GM23338 (cell line): ENCODE measurements around the gene DOCK1. TPM values are rescaled to one million over a fixed set of nuclear protein-coding genes. Genes with fewer than 3 reads are reported as not detected.

Experiments
- ATAC-seq: fragments of 200-7000 bp; cut with Tn5 transposase; 3 replicates; pipeline ENCODE4 v1.9.1; 2020
- DNase-seq: peaks from one replicate; pipeline ENCODE4 v3.0.0-alpha.2; 2015; ENCODE audit warnings: low spot score
- H2AFZ ChIP-seq: fragments of 200-600 bp; sonication (generic); 2 replicates; pipeline ENCODE4 v1.8.0; 2016; ENCODE audit warnings: antibody characterized with exemption, mild to moderate bottlenecking, moderate library complexity
- H3F3A ChIP-seq: fragments of 200-600 bp; sonication (generic); replicated peaks from 2 replicates; pipeline ENCODE4 v1.8.0; 2017; ENCODE audit warnings: antibody characterized with exemption, mixed run types, low read depth
- H3K27ac ChIP-seq: fragments of 200-600 bp; sonication (generic); 2 replicates; pipeline ENCODE4 v1.6.1; 2016; ENCODE audit warnings: low read depth
- H3K27me3 ChIP-seq: fragments of 200-600 bp; sonication (generic); 2 replicates; pipeline ENCODE4 v1.8.0; 2016; ENCODE audit warnings: mild to moderate bottlenecking, mixed run types, moderate library complexity; ENCODE audit not compliant: insufficient read depth
- H3K36me3 ChIP-seq: fragments of 200-600 bp; sonication (generic); 2 replicates; pipeline ENCODE4 v1.8.0; 2016; ENCODE audit warnings: mild to moderate bottlenecking; ENCODE audit not compliant: insufficient read depth
- H3K4me1 ChIP-seq: fragments of 200-600 bp; sonication (generic); 2 replicates; pipeline ENCODE4 v1.8.0; 2016; ENCODE audit warnings: mild to moderate bottlenecking, moderate library complexity; ENCODE audit not compliant: insufficient read depth
- H3K4me2 ChIP-seq: fragments of 200-600 bp; sonication (generic); 2 replicates; pipeline ENCODE4 v1.7.1; 2017; ENCODE audit warnings: mixed run types
- H3K4me3 ChIP-seq: fragments of 200-600 bp; sonication (generic); 2 replicates; pipeline ENCODE4 v1.6.1; 2016; ENCODE audit warnings: mixed run types
- H3K79me2 ChIP-seq: fragments of 200-600 bp; sonication (generic); replicated peaks from 2 replicates; pipeline ENCODE4 v1.8.0; 2017; ENCODE audit warnings: mild to moderate bottlenecking; ENCODE audit not compliant: insufficient read depth
- H3K9me2 ChIP-seq: fragments of 200-600 bp; sonication (generic); 2 replicates; pipeline ENCODE4 v1.8.0; 2017; ENCODE audit not compliant: insufficient read depth
- H4K20me1 ChIP-seq: fragments of 200-600 bp; sonication (generic); replicated peaks from 2 replicates; pipeline ENCODE4 v1.8.0; 2017; ENCODE audit warnings: mild to moderate bottlenecking; ENCODE audit not compliant: insufficient read depth
- H3K27ac Mint-ChIP-seq: 2 replicates; pipeline ENCODE4 v1.8.0; 2020; ENCODE audit warnings: inconsistent platforms, mild to moderate bottlenecking, moderate library complexity, mixed read lengths
- H3K27me3 Mint-ChIP-seq: 3 replicates; pipeline ENCODE4 v1.8.0; 2022; ENCODE audit warnings: low read depth, mild to moderate bottlenecking, moderate library complexity, mixed read lengths, inconsistent platforms; ENCODE audit not compliant: insufficient read depth, poor library complexity
- H3K36me3 Mint-ChIP-seq: 3 replicates; pipeline ENCODE4 v1.8.0; 2021; ENCODE audit warnings: low read depth, mild to moderate bottlenecking, inconsistent platforms, moderate library complexity, mixed read lengths
- H3K4me1 Mint-ChIP-seq: 3 replicates; pipeline ENCODE4 v1.8.0; 2020; ENCODE audit warnings: mild to moderate bottlenecking, inconsistent platforms, mixed read lengths
- H3K4me3 Mint-ChIP-seq: 3 replicates; pipeline ENCODE4 v1.8.0; 2021; ENCODE audit warnings: moderate library complexity, mild to moderate bottlenecking, inconsistent platforms, mixed read lengths
- H3K9me3 Mint-ChIP-seq: 3 replicates; pipeline ENCODE4 v1.8.0; 2020; ENCODE audit warnings: moderate library complexity, mild to moderate bottlenecking, inconsistent platforms, mixed read lengths
- EZH2phosphoT487 ChIP-seq: fragments of 200-600 bp; sonication (generic); IDR thresholded peaks from one replicate; pipeline ENCODE4 v1.8.1; 2018; ENCODE audit warnings: antibody characterized with exemption; ENCODE audit not compliant: unreplicated experiment
- JUNB ChIP-seq: IDR thresholded peaks from one replicate; pipeline ENCODE4 v1.6.1; 2016; ENCODE audit warnings: antibody characterized with exemption; ENCODE audit not compliant: unreplicated experiment
- POLR2AphosphoS5 ChIP-seq: IDR thresholded peaks from 2 replicates; pipeline ENCODE4 v1.6.1; 2016; ENCODE audit warnings: antibody characterized with exemption, low read depth
- STAT1 ChIP-seq: IDR thresholded peaks from one replicate; pipeline ENCODE4 v1.6.1; 2016; ENCODE audit warnings: antibody characterized with exemption; ENCODE audit not compliant: unreplicated experiment
- ZNF114 ChIP-seq: fragments of 250-450 bp; sonication (Bioruptor Pico); IDR thresholded peaks from 2 replicates; pipeline ENCODE4 v1.5.0; 2020; ENCODE audit warnings: mild to moderate bottlenecking, moderate library complexity
- ZNF331 ChIP-seq: fragments of 250-450 bp; sonication (Bioruptor Pico); IDR thresholded peaks from 2 replicates; pipeline ENCODE4 v1.5.0; 2020; ENCODE audit warnings: low read depth, mild to moderate bottlenecking, moderate library complexity
- polyA plus RNA-seq: library from polyadenylated mRNA; unstranded; fragments of >200 nt; fragmentation: Nextera tagmentation; extraction: Ambion mirVana; gene quantifications from 2 replicates; pipeline ENCODE4 v1.2.1, GENCODE V29; 2016
- total RNA-seq: library from RNA; depleted of rRNA; stranded (reverse); fragments of >200 nt; shearing (Covaris generic); gene quantifications from 2 replicates; pipeline ENCODE4 v1.2.3, GENCODE V29; 2014
- TF ChIP-seq, protein P1 (sequence below): fragments of 250-450 bp; sonication (Bioruptor Pico); IDR thresholded peaks from 2 replicates; pipeline ENCODE4 v1.5.0; 2020; ENCODE audit warnings: mild to moderate bottlenecking, moderate library complexity
- TF ChIP-seq, protein P2 (sequence below): IDR thresholded peaks from one replicate; pipeline ENCODE4 v1.6.1; 2018; ENCODE audit warnings: antibody characterized with exemption; ENCODE audit not compliant: unreplicated experiment

DOCK1 gene
- total and polyA plus RNA-seq, 2 experiments from 2014 or later: 13.2 to 55.3 TPM

DNA sequence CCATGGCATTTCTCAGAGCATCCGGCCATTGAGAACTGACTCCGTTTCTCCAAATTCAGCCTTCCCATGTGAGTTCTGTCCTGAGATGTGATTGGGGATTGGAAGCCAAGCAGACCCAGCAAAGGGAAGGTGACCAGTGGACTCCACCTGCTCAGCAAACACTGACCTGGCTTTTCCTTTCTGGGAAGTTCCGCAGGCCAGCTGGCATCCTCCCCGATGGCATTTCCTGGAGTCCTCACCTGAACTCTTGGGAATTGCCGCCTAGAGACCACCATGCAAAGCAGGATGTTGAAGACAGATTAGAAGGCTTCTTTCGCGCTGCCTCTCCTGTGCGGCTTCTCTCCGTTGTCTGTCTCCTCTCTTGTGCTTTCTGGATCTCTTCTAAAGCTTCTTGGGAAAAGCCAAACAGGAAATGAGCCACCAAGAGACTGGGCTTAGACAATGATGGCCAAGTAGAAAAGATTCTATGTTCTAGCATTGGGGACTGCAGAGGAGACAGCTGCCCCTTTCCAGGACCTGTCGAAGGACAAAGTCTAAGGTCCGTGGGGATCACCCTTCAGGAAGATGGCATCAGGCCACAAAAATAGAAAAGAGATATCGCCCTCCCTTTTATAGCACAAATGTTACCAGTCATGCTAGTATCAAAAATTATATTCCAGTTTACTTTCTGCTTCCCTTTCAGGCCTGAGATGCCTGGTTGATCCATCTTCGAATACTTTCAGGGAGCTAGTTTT lies 394.9 kb downstream of the DOCK1 start:
- Histone ChIP-seq H3K9me2 (no peaks in the 10 kb centered on the region), H3K79me2 (no peaks in the 10 kb centered on the region), H3K4me3 (no peak overlapping the region), H2AFZ (no peak overlapping the region), H3K4me1 (peaks cover 10% of the 10 kb centered on the region), H3K36me3 (no peaks in the 10 kb centered on the region), H3K27me3 (no peaks in the 10 kb centered on the region), H3K27ac (no peak overlapping the region), H3K4me2 (no peak overlapping the region), H4K20me1 (no peaks in the 10 kb centered on the region), H3F3A (no peaks in the 10 kb centered on the region)
- no peaks in the 10 kb centered on the region for H3K36me3 Mint-ChIP-seq
- 0 out of 2 replicates have a peak overlapping the region, but pooled peaks have one; percentile 11 for H3K27ac Mint-ChIP-seq
- no peak overlapping the region for H3K4me3 Mint-ChIP-seq
- no peaks in the 10 kb centered on the region for H3K9me3 Mint-ChIP-seq
- TF ChIP-seq, protein P1, sequence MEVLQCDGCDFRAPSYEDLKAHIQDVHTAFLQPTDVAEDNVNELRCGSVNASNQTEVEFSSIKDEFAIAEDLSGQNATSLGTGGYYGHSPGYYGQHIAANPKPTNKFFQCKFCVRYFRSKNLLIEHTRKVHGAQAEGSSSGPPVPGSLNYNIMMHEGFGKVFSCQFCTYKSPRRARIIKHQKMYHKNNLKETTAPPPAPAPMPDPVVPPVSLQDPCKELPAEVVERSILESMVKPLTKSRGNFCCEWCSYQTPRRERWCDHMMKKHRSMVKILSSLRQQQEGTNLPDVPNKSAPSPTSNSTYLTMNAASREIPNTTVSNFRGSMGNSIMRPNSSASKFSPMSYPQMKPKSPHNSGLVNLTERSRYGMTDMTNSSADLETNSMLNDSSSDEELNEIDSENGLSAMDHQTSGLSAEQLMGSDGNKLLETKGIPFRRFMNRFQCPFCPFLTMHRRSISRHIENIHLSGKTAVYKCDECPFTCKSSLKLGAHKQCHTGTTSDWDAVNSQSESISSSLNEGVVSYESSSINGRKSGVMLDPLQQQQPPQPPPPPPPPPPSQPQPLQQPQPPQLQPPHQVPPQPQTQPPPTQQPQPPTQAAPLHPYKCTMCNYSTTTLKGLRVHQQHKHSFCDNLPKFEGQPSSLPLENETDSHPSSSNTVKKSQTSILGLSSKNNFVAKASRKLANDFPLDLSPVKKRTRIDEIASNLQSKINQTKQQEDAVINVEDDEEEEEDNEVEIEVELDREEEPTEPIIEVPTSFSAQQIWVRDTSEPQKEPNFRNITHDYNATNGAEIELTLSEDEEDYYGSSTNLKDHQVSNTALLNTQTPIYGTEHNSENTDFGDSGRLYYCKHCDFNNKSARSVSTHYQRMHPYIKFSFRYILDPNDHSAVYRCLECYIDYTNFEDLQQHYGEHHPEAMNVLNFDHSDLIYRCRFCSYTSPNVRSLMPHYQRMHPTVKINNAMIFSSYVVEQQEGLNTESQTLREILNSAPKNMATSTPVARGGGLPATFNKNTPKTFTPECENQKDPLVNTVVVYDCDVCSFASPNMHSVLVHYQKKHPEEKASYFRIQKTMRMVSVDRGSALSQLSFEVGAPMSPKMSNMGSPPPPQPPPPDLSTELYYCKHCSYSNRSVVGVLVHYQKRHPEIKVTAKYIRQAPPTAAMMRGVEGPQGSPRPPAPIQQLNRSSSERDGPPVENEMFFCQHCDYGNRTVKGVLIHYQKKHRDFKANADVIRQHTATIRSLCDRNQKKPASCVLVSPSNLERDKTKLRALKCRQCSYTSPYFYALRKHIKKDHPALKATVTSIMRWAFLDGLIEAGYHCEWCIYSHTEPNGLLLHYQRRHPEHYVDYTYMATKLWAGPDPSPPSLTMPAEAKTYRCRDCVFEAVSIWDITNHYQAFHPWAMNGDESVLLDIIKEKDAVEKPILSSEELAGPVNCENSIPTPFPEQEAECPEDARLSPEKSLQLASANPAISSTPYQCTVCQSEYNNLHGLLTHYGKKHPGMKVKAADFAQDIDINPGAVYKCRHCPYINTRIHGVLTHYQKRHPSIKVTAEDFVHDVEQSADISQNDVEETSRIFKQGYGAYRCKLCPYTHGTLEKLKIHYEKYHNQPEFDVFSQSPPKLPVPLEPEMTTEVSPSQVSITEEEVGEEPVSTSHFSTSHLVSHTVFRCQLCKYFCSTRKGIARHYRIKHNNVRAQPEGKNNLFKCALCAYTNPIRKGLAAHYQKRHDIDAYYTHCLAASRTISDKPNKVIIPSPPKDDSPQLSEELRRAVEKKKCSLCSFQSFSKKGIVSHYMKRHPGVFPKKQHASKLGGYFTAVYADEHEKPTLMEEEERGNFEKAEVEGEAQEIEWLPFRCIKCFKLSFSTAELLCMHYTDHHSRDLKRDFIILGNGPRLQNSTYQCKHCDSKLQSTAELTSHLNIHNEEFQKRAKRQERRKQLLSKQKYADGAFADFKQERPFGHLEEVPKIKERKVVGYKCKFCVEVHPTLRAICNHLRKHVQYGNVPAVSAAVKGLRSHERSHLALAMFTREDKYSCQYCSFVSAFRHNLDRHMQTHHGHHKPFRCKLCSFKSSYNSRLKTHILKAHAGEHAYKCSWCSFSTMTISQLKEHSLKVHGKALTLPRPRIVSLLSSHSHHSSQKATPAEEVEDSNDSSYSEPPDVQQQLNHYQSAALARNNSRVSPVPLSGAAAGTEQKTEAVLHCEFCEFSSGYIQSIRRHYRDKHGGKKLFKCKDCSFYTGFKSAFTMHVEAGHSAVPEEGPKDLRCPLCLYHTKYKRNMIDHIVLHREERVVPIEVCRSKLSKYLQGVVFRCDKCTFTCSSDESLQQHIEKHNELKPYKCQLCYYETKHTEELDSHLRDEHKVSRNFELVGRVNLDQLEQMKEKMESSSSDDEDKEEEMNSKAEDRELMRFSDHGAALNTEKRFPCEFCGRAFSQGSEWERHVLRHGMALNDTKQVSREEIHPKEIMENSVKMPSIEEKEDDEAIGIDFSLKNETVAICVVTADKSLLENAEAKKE (CRISPR knock-in tag): no peak
- TF ChIP-seq STAT1: no peak
- TF ChIP-seq JUNB: no peak
- TF ChIP-seq, protein P2, sequence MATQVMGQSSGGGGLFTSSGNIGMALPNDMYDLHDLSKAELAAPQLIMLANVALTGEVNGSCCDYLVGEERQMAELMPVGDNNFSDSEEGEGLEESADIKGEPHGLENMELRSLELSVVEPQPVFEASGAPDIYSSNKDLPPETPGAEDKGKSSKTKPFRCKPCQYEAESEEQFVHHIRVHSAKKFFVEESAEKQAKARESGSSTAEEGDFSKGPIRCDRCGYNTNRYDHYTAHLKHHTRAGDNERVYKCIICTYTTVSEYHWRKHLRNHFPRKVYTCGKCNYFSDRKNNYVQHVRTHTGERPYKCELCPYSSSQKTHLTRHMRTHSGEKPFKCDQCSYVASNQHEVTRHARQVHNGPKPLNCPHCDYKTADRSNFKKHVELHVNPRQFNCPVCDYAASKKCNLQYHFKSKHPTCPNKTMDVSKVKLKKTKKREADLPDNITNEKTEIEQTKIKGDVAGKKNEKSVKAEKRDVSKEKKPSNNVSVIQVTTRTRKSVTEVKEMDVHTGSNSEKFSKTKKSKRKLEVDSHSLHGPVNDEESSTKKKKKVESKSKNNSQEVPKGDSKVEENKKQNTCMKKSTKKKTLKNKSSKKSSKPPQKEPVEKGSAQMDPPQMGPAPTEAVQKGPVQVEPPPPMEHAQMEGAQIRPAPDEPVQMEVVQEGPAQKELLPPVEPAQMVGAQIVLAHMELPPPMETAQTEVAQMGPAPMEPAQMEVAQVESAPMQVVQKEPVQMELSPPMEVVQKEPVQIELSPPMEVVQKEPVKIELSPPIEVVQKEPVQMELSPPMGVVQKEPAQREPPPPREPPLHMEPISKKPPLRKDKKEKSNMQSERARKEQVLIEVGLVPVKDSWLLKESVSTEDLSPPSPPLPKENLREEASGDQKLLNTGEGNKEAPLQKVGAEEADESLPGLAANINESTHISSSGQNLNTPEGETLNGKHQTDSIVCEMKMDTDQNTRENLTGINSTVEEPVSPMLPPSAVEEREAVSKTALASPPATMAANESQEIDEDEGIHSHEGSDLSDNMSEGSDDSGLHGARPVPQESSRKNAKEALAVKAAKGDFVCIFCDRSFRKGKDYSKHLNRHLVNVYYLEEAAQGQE: no peak
- no peak for TF ChIP-seq POLR2AphosphoS5
- no peak for TF ChIP-seq ZNF114 (CRISPR knock-in tag)
- no peak for TF ChIP-seq ZNF331 (CRISPR knock-in tag)
- no peak for TF ChIP-seq EZH2phosphoT487
- peaks cover 35% of the 10 kb centered on the region for H3K4me1 Mint-ChIP-seq
- H3K27me3 Mint-ChIP-seq: peaks cover 8% of the 10 kb centered on the region
- DNase-seq: no peak
- ATAC-seq: no peak
